Measurements from ENCODE around the gene RTEL1.

The RTEL1 gene

GRCh38 chr20:63700199-63701050 lies 42.3 kb downstream of the RTEL1 start:
- DNase-seq (ENCODE audit: low read depth in 2 of 2), result no peak

- DNase-seq (ENCODE audit: low read depth in 2 of 2), result no peak
Observed at GRCh38 chr20:63701051-63701328, 42.9 kb downstream of the RTEL1 start.

- no peak for DNase-seq (ENCODE audit: low read depth in 2 of 2)
Observed at GRCh38 chr20:63701329-63702035, 43.4 kb downstream of the RTEL1 start.

GRCh38 chr20:63702036-63702665 lies 44.0 kb downstream of the RTEL1 start:
- DNase-seq (ENCODE audit: low read depth in 2 of 2), result no peak

GRCh38 chr20:63702751-63703470 lies 44.8 kb downstream of the RTEL1 start:
- no peak for DNase-seq (ENCODE audit: low read depth in 2 of 2)

- DNase-seq (ENCODE audit: low read depth in 2 of 2), result no peak
Observed at GRCh38 chr20:63703471-63703975, 45.4 kb downstream of the RTEL1 start.

- DNase-seq (ENCODE audit: low read depth in 2 of 2), result no peak
Observed at GRCh38 chr20:63703976-63704748, 46.0 kb downstream of the RTEL1 start.

- no peak for DNase-seq (ENCODE audit: low read depth in 2 of 2)
Observed at GRCh38 chr20:63704749-63705117, 46.6 kb downstream of the RTEL1 start.

GRCh38 chr20:63705232-63706026 lies 47.3 kb downstream of the RTEL1 start:
- DNase-seq (ENCODE audit: low read depth in 2 of 2), result no peak

- DNase-seq (ENCODE audit: low read depth in 2 of 2), result no peak
Observed at GRCh38 chr20:63706027-63706695, 48.0 kb downstream of the RTEL1 start.

GRCh38 chr20:63706852-63707557 lies 48.9 kb downstream of the RTEL1 start:
- peak; percentile 46 to 48 for DNase-seq (ENCODE audit: low read depth in 2 of 2)

GRCh38 chr20:63707558-63708300 lies 49.6 kb downstream of the RTEL1 start, which contains the start of the genes ARFRP1 and ZGPAT:
ARFRP1 (minus strand) TSS chr20:63707976; CDS start chr20:63707091, 885 bp downstream.
ZGPAT (plus strand) TSS chr20:63708039; CDS start chr20:63708581, 542 bp downstream.
- DNase-seq (ENCODE audit: low read depth in 2 of 2), result peak; percentile 71 to 77

- DNase-seq (ENCODE audit: low read depth in 2 of 2), result no peak
Observed at GRCh38 chr20:63708301-63709148, 50.4 kb downstream of the RTEL1 start.

- DNase-seq (ENCODE audit: low read depth in 2 of 2), result no peak
Observed at GRCh38 chr20:63709149-63709527, 51.0 kb downstream of the RTEL1 start.

GRCh38 chr20:63711085-63711645 lies 53.1 kb downstream of the RTEL1 start:
- DNase-seq (ENCODE audit: low read depth in 2 of 2), result no peak

GRCh38 chr20:63712191-63712590 lies 54.1 kb downstream of the RTEL1 start:
- DNase-seq (ENCODE audit: low read depth in 2 of 2), result no peak

GRCh38 chr20:63714858-63715257 lies 56.7 kb downstream of the RTEL1 start:
- DNase-seq (ENCODE audit: low read depth in 2 of 2), result no peak
